Neural cell (in vitro differentiated cells): ENCODE measurements around the gene NDUFV1.

ENCODE experiments used
- EP300 ChIP-seq: fragments of 450-650 bp; conservative IDR thresholded peaks from 2 replicates; pipeline ENCODE4 v1.6.1; 2014; ENCODE audit warnings: antibody characterized with exemption, mild to moderate bottlenecking, moderate library complexity; ENCODE audit not compliant: poor library complexity, severe bottlenecking
- EZH2 ChIP-seq: fragments of 200-600, 300-800 bp; shearing (Covaris generic), sonication (generic); IDR thresholded peaks from 2 replicates; pipeline ENCODE4 v1.6.1; 2014; ENCODE audit warnings: antibody characterized with exemption, low read length, borderline replicate concordance, mild to moderate bottlenecking; ENCODE audit not compliant: insufficient read depth, poor library complexity, severe bottlenecking
- MXI1 ChIP-seq: fragments of 450-650 bp; conservative IDR thresholded peaks from 2 replicates; pipeline ENCODE4 v1.6.1; 2014; ENCODE audit warnings: antibody characterized with exemption, mild to moderate bottlenecking; ENCODE audit not compliant: poor library complexity, severe bottlenecking
- TF ChIP-seq, protein P1 (sequence below): fragments of 450-650 bp; IDR thresholded peaks from 2 replicates; pipeline ENCODE4 v1.5.1; 2014; ENCODE audit warnings: antibody characterized with exemption, mild to moderate bottlenecking, moderate library complexity; ENCODE audit not compliant: poor library complexity, severe bottlenecking
- TF ChIP-seq, protein P2 (sequence below): IDR thresholded peaks from 2 replicates; pipeline ENCODE4 v1.6.1; 2012; ENCODE audit warnings: borderline replicate concordance

DNA sequence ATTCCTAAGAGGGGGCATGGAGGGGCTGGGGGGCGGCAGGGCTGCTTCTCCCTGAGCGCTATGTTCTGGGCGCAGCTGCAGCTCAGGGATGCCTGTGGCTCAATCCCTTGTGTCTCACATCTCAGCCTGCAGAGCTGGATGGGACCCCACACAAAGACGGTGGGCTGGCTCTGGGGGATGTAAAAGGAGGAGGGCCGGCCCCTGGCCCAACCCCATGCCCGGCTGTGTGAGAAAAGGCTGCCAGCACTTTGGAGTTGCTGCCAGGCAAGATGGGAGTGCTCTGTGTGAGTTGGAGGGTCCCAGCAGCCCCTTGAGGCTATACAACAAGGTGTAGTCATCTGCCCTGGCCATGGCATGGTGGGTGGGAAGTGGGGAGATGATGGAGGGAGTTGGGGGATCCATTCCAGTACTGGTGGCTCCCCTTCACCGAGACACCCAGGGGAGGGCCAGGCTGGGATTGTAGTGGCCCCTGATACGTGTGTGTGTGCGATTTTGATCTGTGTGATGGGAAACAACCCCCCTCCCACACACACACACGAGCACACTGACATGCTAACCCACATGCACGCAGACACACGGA lies 34.1 kb downstream of the NDUFV1 start:
- TF ChIP-seq, protein P1, sequence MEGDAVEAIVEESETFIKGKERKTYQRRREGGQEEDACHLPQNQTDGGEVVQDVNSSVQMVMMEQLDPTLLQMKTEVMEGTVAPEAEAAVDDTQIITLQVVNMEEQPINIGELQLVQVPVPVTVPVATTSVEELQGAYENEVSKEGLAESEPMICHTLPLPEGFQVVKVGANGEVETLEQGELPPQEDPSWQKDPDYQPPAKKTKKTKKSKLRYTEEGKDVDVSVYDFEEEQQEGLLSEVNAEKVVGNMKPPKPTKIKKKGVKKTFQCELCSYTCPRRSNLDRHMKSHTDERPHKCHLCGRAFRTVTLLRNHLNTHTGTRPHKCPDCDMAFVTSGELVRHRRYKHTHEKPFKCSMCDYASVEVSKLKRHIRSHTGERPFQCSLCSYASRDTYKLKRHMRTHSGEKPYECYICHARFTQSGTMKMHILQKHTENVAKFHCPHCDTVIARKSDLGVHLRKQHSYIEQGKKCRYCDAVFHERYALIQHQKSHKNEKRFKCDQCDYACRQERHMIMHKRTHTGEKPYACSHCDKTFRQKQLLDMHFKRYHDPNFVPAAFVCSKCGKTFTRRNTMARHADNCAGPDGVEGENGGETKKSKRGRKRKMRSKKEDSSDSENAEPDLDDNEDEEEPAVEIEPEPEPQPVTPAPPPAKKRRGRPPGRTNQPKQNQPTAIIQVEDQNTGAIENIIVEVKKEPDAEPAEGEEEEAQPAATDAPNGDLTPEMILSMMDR: no peak
- TF ChIP-seq EZH2: no peak
- TF ChIP-seq, protein P2, sequence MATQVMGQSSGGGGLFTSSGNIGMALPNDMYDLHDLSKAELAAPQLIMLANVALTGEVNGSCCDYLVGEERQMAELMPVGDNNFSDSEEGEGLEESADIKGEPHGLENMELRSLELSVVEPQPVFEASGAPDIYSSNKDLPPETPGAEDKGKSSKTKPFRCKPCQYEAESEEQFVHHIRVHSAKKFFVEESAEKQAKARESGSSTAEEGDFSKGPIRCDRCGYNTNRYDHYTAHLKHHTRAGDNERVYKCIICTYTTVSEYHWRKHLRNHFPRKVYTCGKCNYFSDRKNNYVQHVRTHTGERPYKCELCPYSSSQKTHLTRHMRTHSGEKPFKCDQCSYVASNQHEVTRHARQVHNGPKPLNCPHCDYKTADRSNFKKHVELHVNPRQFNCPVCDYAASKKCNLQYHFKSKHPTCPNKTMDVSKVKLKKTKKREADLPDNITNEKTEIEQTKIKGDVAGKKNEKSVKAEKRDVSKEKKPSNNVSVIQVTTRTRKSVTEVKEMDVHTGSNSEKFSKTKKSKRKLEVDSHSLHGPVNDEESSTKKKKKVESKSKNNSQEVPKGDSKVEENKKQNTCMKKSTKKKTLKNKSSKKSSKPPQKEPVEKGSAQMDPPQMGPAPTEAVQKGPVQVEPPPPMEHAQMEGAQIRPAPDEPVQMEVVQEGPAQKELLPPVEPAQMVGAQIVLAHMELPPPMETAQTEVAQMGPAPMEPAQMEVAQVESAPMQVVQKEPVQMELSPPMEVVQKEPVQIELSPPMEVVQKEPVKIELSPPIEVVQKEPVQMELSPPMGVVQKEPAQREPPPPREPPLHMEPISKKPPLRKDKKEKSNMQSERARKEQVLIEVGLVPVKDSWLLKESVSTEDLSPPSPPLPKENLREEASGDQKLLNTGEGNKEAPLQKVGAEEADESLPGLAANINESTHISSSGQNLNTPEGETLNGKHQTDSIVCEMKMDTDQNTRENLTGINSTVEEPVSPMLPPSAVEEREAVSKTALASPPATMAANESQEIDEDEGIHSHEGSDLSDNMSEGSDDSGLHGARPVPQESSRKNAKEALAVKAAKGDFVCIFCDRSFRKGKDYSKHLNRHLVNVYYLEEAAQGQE: no peak
- TF ChIP-seq MXI1: no peak
- no peak for TF ChIP-seq EP300
